ENCODE results near the gene GPALPP1.

DNA sequence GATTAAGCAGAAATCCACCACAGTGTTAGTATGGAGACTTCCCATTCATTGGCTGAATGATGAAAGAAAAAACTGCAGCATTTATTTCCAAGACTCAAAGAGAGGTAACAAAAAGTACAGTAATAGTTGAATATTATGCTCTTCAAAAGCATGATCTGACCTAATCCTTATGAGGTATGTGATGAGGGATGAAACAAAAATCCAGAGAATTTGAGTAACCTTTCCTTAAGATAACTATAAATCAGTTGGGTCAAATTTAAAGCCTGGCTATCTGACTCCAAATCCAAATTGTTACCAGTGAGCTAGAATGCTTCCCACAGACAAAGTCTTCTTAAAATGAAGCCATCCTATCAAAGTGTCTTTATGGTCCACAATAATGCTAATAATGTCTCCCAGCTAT lies 38.2 kb upstream of the GPALPP1 start:
- TF ChIP-seq EP300 (IDR thresholded peaks at IDR 0.05), result no peak
- TF ChIP-seq, protein P1, sequence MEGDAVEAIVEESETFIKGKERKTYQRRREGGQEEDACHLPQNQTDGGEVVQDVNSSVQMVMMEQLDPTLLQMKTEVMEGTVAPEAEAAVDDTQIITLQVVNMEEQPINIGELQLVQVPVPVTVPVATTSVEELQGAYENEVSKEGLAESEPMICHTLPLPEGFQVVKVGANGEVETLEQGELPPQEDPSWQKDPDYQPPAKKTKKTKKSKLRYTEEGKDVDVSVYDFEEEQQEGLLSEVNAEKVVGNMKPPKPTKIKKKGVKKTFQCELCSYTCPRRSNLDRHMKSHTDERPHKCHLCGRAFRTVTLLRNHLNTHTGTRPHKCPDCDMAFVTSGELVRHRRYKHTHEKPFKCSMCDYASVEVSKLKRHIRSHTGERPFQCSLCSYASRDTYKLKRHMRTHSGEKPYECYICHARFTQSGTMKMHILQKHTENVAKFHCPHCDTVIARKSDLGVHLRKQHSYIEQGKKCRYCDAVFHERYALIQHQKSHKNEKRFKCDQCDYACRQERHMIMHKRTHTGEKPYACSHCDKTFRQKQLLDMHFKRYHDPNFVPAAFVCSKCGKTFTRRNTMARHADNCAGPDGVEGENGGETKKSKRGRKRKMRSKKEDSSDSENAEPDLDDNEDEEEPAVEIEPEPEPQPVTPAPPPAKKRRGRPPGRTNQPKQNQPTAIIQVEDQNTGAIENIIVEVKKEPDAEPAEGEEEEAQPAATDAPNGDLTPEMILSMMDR (IDR thresholded peaks at IDR 0.05), result no peak
- TF ChIP-seq, protein P2, sequence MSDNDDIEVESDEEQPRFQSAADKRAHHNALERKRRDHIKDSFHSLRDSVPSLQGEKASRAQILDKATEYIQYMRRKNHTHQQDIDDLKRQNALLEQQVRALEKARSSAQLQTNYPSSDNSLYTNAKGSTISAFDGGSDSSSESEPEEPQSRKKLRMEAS (IDR thresholded peaks at IDR 0.05), result no peak

All from A549 (cell line).